MM.1S (cell line): ENCODE results near the gene TRIM36.

ENCODE experiments used
- EZH2phosphoT487 ChIP-seq: fragments of 300-600 bp; sonication (generic); IDR thresholded peaks from 2 replicates; pipeline ENCODE4 v1.6.1; 2018; ENCODE audit warnings: antibody characterized with exemption, low read length
- TF ChIP-seq, protein P1 (sequence below): fragments of 300-600 bp; sonication (generic); IDR thresholded peaks from 2 replicates; pipeline ENCODE4 v1.5.1; 2016; ENCODE audit warnings: antibody characterized with exemption, low read length, mixed read lengths

DNA sequence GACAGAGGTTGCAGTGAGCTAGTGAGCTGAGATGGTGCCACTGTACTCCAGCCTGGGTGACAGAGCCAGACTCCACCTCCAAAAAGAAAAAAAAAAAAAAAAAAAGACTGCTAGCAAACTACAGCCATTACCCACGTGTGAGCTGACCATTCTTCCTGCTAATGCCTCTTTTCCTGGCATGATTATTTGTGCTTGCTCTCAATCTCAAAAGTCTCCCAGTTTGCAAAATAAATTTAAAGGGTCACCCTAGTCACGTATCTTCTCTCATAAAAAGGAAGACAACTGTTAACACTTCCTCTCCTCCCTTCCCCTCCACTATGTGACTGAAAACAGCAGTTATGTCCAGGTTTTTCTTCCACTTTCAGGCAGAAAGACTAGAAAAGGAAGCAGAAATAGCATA lies 37.2 kb downstream of the TRIM36 start:
- TF ChIP-seq, protein P1, sequence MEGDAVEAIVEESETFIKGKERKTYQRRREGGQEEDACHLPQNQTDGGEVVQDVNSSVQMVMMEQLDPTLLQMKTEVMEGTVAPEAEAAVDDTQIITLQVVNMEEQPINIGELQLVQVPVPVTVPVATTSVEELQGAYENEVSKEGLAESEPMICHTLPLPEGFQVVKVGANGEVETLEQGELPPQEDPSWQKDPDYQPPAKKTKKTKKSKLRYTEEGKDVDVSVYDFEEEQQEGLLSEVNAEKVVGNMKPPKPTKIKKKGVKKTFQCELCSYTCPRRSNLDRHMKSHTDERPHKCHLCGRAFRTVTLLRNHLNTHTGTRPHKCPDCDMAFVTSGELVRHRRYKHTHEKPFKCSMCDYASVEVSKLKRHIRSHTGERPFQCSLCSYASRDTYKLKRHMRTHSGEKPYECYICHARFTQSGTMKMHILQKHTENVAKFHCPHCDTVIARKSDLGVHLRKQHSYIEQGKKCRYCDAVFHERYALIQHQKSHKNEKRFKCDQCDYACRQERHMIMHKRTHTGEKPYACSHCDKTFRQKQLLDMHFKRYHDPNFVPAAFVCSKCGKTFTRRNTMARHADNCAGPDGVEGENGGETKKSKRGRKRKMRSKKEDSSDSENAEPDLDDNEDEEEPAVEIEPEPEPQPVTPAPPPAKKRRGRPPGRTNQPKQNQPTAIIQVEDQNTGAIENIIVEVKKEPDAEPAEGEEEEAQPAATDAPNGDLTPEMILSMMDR: no peak
- TF ChIP-seq EZH2phosphoT487: no peak
